ENCODE results near the gene CACFD1.

The CACFD1 gene

DNA sequence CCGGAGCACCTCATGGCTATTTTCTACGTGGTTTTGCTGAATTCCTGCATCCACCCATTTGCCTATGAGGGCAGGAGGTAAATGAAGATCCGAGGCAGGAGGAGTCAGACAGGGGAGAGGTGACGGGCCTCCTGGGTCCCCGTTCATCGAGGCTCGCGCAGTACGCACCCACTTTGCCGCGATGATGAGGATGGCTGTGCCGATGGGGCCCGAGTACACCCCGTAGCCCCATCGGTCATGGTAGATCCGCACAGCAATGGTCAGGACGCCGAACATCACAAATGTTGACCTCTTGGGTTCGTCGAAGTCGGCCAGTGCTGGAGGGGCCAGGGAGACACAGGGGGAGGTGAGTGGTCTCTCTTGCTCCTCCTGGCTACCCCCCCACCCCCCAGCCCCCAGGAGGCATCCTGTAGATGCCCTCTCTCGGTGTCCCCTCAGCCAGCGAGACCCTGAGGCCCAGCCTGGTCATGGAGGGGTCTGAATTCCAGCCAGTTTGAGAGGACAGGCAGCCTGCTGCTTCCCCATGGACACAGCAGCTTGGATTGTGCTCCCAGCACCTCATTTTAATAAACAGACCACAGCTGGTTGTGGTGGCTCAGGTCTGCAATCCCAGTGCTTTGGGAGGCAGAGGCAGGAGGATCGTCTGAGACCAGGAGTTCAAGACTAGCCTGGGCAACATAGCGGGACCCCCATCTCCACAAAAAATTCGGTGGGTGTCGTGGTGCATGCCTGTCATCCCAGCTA is 59.1 kb downstream of the CACFD1 start:
- DNase-seq, result no peak

DNA sequence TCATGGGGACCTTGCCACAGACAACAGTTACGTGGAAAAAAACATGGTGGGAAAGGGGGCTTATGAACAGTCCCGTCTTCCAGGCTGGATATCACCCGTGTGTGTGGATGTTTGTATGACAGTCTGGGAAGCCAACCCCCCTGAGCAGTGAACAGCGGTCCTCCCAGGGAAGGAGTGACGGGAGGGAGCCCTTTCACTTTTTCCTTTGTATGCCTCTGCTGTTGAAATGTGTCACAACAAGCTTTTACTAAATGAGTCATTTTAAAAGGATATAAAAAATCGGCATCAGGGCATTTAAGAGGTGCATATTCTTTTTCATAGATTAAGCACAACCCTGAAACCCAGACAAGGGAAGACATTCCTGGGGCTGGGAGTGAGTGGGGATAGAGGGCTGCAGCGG is 59.9 kb downstream of the CACFD1 start:
- DNase-seq, result no peak

DNA sequence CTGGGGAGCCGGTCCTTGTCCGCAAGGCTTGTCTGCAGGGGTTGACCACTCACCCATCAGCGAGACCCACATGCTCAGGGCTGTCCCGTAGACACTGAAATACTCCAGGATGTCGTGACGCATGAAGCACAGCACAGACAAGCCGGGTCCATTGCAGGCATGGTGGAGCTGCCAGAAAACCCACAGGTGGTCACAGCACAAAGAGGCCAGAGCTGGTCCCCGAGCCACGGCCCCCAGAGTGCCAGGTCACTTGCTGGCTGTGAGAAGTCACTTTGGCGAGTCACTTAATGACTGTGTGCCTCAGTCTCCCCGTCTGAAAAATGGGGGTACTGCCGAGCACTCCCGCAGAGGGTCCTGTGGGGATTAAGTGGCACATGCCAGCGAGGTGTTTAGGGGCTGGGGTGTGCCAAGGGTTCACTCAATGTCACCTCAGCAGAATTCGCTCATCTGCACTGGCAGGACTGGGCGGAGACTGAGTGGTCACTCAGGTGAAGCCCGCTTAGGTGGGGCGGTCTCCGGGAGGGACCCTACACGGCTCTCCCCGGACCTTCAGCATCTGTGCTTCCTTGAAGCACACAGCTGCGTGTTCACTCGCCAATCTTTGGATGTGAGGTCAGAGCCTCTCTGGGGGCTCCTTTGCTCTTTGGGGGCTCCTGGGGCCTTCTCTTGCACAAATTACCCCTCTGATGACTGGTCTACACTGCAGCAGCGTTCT is 60.5 kb downstream of the CACFD1 start:
- no peak for DNase-seq
